Activated CD8-positive, alpha-beta T cell treated with anti-CD3 and anti-CD28 coated beads, Interleukin-2, amount 10 ng/mL, durations not matched to agents 7 days and 5 days (primary cell): Measurements from ENCODE around the gene NUMA1. TPM values are rescaled to one million over a fixed set of nuclear protein-coding genes. Genes with fewer than 3 reads are reported as not detected.

Source experiments
- ATAC-seq: fragments of 150-1000 bp; cut with Tn5 transposase; one replicate; pipeline ENCODE4 v1.10.0; 2021; ENCODE audit warnings: moderate library complexity
- CTCF ChIA-PET: fragments of 350-600 bp; sonication (Branson Sonifier 250); formaldehyde crosslinking; loops from one replicate; lab custom pipeline; 2021; ENCODE audit warnings: antibody characterized with exemption; lab: Charles Lee
- POLR2A ChIA-PET: fragments of 350-600 bp; sonication (Branson Sonifier 250); formaldehyde crosslinking; loops from one replicate; lab custom pipeline; 2021; ENCODE audit warnings: antibody characterized with exemption; lab: Charles Lee
- DNase-seq: peaks from one replicate; pipeline ENCODE4 v3.0.0-alpha.2; 2020
- H3K27ac Mint-ChIP-seq: one replicate; pipeline ENCODE4 v1.8.0; 2021; ENCODE audit warnings: mild to moderate bottlenecking, mixed read lengths
- H3K27me3 Mint-ChIP-seq: one replicate; pipeline ENCODE4 v1.8.0; 2021; ENCODE audit warnings: low read depth, mixed read lengths
- H3K36me3 Mint-ChIP-seq: one replicate; pipeline ENCODE4 v1.8.0; 2021; ENCODE audit warnings: low read depth, mixed read lengths
- H3K4me1 Mint-ChIP-seq: one replicate; pipeline ENCODE4 v1.8.0; 2021; ENCODE audit warnings: low read depth, mixed read lengths
- H3K4me3 Mint-ChIP-seq: one replicate; pipeline ENCODE4 v1.8.0; 2021; ENCODE audit warnings: mild to moderate bottlenecking, mixed read lengths
- H3K9me3 Mint-ChIP-seq: one replicate; pipeline ENCODE4 v1.8.0; 2022; ENCODE audit warnings: mixed read lengths; ENCODE audit not compliant: insufficient read depth
- total RNA-seq, 2 experiments: library from RNA; stranded (reverse); gene quantifications; one replicate each; pipeline ENCODE4 v1.2.3, GENCODE V29; 2021

Gene NUMA1
- total RNA-seq, 2 experiments from 2014 or later: 198 to 199 TPM

DNA sequence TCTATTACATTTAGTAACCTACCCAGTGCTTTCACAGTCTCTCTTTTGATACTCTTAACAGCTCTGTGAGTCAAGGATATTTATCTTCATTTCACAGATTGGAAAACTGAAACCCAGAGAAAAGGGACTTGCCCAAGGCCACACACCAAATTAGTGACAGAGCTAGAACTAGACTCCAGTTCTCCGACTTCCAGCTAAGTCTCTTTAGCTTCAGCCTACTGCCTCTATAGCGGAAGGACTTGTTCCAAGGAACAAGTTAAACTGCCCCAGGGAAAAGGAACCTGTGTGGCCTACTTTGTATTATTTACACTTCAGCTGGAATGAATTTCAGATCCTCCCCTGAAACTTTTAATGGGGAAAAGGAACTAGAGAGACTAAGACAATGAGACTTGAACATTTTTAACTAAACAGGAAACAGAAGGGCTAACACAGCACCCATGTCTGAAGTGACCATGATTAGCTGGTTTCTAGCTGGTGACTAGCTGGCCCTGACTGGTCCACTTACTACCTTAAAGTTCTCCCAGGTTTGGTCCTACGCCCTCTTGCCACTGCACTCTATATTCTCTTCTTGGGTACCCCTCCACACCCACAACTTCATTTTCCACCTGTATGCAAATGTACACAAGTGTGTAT, 1.6 kb upstream of the NUMA1 start:
- Mint-ChIP-seq H3K27me3 (no peaks in the 10 kb centered on the region), H3K9me3 (no peaks in the 10 kb centered on the region), H3K4me1 (peaks cover 46% of the 10 kb centered on the region), H3K4me3 (peak overlapping the region; percentile 97), H3K27ac (peak overlapping the region; percentile 94), H3K36me3 (peaks cover 22% of the 10 kb centered on the region)
- ChIA-PET CTCF (interaction anchor here (0.7 to 2.5 kb wide), 9 partner anchors 9 to 349 kb away, joined by 3 to 30 read pairs (median 4); partner anchors contain the start of gene LAMTOR1), POLR2A (interaction anchor here (0.9 to 2.2 kb wide), 7 partner anchors 8 to 732 kb away, joined by 3 to 10 read pairs (median 4); partner anchors contain the start of genes ANAPC15 and ATG16L2)
- DNase-seq: no peak
- no peak for ATAC-seq

DNA sequence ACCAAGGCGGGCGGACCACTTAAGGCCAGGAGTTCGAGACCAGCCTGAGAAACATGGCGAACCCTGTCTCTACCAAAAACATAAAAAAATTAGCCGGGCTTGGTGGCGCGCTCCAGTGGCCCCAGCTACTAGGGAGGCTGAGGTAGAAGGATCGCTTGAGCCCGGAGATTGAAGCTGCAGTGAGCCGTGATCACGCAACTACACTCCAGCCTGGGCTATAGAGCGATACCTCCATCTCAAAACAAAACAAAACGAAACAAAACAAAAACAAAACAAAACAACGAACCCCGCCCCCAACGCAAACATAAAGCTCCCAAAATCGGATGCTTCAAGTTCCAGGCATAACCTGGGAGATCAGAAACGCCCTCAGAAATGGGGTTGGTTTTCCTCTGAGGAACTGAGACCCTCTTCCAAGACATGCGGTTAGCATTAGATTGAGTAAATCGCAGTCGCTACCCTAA, 872 bp upstream of the NUMA1 start:
- ATAC-seq (no peak), DNase-seq (no peak)
- Mint-ChIP-seq H3K4me1 (peaks cover 48% of the 10 kb centered on the region), H3K4me3 (peak overlapping the region; percentile 97), H3K36me3 (peaks cover 25% of the 10 kb centered on the region), H3K9me3 (no peaks in the 10 kb centered on the region), H3K27ac (peak overlapping the region; percentile 94), H3K27me3 (no peaks in the 10 kb centered on the region)
- CTCF ChIA-PET: interaction anchor here (0.7 to 2.5 kb wide), 8 partner anchors 9 to 350 kb away, joined by 3 to 30 read pairs (median 4); partner anchors contain the start of gene LAMTOR1
- POLR2A ChIA-PET: interaction anchor here (0.9 to 2.2 kb wide), 7 partner anchors 9 to 733 kb away, joined by 3 to 10 read pairs (median 4); partner anchors contain the start of genes ANAPC15 and ATG16L2

DNA sequence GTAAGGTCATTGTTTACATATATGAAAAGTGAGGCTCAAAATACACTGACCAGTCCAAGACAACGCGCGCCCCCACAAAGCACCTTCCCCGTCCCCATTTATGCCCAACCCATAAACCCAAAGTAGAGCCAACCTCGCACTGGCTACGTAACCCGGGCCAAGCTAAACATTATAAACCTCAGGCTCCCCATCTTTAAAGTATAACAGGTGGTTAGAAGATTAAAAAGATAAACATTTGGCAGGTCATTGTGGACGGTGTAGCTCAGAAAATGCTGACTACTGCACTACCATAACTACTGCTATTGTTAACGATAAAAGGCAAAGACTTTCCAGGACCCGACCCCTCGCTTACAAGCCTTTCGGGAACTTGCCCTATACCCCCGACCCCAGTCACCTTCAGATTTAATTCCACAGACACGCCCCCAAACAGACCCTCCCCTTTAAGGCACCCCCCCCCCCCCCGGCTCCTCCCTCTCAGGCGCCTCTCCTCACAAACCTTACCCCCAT, 470 bp downstream of the NUMA1 start:
- peak overlapping the region; percentile 97 for H3K4me3 Mint-ChIP-seq
- peak; percentile 0 for ATAC-seq
- ChIA-PET CTCF (interaction anchor here (0.6 kb wide), 1 partner anchor 64 kb away, joined by 3 read pairs; no protein-coding TSS in a partner anchor), POLR2A (interaction anchor here (0.6 to 3.2 kb wide), 2 partner anchors 9 to 40 kb away, joined by 3 to 18 read pairs; no protein-coding TSS in a partner anchor)
- H3K9me3 Mint-ChIP-seq: no peaks in the 10 kb centered on the region
- H3K27ac Mint-ChIP-seq: peak overlapping the region; percentile 94
- H3K36me3 Mint-ChIP-seq: peaks cover 30% of the 10 kb centered on the region
- H3K4me1 Mint-ChIP-seq: peaks cover 51% of the 10 kb centered on the region
- no peak for DNase-seq
- no peaks in the 10 kb centered on the region for H3K27me3 Mint-ChIP-seq

DNA sequence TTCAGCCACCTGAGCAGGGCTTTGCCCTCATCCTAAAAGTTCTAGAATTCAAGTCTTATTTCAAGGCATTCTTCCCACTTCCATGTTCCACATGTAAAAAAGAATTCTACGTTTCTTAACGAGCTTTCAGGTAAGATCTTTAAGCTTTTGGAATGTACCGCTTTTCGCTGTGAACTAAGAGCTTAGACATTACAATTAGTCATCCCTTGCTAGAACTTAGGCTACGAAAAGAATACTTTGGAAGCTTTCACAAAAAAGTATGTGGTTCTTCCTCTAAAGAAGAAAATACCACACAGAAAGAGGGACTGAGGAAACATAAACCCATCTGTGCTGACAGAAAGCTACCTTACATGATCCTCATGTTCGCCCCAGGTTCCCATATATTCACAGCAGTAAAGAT, 1.9 kb downstream of the NUMA1 start:
- ChIA-PET CTCF (interaction anchor here (0.9 to 2.0 kb wide), 11 partner anchors 10 to 101 kb away, joined by 3 to 10 read pairs (median 4); no protein-coding TSS in a partner anchor), POLR2A (interaction anchor here (1.0 to 3.2 kb wide), 2 partner anchors 39 to 54 kb away, joined by 3 to 18 read pairs; no protein-coding TSS in a partner anchor)
- H3K9me3 Mint-ChIP-seq: no peaks in the 10 kb centered on the region
- peak overlapping the region; percentile 97 for H3K4me3 Mint-ChIP-seq
- no peak for DNase-seq
- H3K27ac Mint-ChIP-seq: peak overlapping the region; percentile 31
- H3K27me3 Mint-ChIP-seq: no peaks in the 10 kb centered on the region
- H3K4me1 Mint-ChIP-seq: peaks cover 56% of the 10 kb centered on the region
- ATAC-seq: no peak
- peaks cover 37% of the 10 kb centered on the region for H3K36me3 Mint-ChIP-seq

DNA sequence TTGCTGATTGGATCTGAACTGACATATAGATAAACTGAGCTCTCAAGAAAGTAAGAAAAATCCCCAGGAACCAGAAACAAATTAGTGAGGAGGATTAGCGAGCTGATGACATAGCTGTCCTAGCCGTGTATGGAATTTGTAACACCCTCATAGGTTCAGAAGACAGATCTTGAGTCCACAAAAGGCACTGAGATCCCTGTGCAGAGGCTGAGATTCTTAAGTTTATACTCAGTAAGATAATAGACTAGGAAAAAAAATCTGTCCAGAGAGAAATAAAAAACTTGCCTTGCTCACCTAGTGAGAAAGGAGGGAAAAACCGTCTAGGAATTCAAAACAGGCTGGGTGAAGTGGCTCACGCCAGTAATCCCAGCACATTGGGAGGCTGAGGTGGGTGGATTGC, 4.6 kb downstream of the NUMA1 start:
- POLR2A ChIA-PET: no interaction called here
- CTCF ChIA-PET: interaction anchor here (2.8 kb wide), 1 partner anchor 68 kb away, joined by 9 read pairs; no protein-coding TSS in a partner anchor
- H3K4me1 Mint-ChIP-seq: peaks cover 59% of the 10 kb centered on the region

DNA sequence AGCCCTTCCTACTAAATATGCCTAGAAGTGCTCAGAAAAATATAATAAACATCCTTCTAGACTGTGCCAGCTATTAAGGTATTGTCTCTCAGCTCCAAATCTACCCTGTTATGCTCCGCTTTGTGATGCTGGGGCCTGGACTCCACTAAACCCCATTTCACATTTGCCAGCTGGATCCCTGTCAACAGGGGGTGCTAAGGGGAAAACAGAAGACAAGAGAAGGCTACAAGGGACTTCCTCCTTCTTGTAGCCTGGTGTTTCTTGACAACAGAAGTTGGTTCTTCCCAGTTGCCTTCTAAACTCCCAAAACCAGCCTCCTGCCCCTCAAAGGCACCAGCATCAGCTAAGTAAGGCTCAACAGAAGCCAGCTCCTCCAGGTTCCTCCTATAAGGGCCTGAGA, 5.2 kb downstream of the NUMA1 start:
- CTCF ChIA-PET: interaction anchor here (1.0 to 2.8 kb wide), 2 partner anchors 49 to 69 kb away, joined by 3 to 9 read pairs; no protein-coding TSS in a partner anchor
- H3K36me3 Mint-ChIP-seq: peaks cover 48% of the 10 kb centered on the region

More for the DNA sequence above, 4.6 kb downstream of the NUMA1 start:
- H3K36me3 Mint-ChIP-seq: peaks cover 44% of the 10 kb centered on the region
- no peak for DNase-seq
- no peak overlapping the region for H3K4me3 Mint-ChIP-seq
- no peak overlapping the region for H3K27ac Mint-ChIP-seq
- no peaks in the 10 kb centered on the region for H3K9me3 Mint-ChIP-seq
- no peak for ATAC-seq
- H3K27me3 Mint-ChIP-seq: no peaks in the 10 kb centered on the region

DNA sequence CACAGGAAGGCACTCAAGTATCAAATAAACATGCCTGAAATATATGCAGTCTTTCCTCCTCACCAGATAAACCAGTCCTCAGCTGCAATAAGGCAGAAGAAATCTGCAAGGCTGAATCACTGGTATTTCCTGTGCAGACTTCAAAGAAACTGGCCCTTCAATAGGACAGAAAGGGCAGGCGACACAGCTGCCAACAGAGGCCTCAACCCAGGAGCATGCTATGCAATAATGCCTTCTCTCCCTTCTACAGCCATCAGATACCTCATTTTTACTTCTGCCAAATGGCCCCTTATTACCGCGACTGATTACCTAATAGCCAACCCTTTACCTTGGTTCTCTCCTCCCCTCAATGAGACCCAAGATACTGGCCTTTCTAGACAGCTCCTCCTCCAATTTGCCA, 8.0 kb downstream of the NUMA1 start:
- peaks cover 65% of the 10 kb centered on the region for H3K4me1 Mint-ChIP-seq
- ATAC-seq: no peak
- POLR2A ChIA-PET: no interaction called here

More for the DNA sequence above, 5.2 kb downstream of the NUMA1 start:
- DNase-seq (no peak), ATAC-seq (no peak)
- Mint-ChIP-seq H3K4me3 (no peak overlapping the region), H3K9me3 (no peaks in the 10 kb centered on the region), H3K27ac (peak overlapping the region; percentile 43), H3K27me3 (no peaks in the 10 kb centered on the region), H3K4me1 (peaks cover 63% of the 10 kb centered on the region)
- POLR2A ChIA-PET: no interaction called here

DNA sequence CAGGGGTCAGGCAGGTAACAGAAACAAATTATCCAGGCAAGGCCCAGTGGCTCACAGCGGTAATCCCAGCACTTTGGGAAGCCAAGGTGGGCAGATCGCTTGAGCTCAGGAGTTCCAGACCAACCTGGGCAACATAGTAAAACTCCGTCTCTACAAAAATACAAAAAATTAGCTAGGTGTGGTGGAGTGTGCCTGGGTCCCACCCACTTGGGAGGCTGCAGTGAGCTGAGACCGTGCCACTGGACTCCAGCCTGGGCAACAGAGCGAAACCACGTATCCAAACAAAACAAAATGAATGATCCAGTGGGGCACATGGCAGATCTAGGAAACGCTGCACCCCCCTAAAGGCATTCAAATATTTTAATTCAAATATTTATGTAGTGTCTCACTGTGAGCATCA, 9.9 kb downstream of the NUMA1 start:
- Mint-ChIP-seq H3K9me3 (no peaks in the 10 kb centered on the region), H3K27me3 (no peaks in the 10 kb centered on the region), H3K4me1 (peaks cover 61% of the 10 kb centered on the region), H3K4me3 (no peak overlapping the region), H3K36me3 (peaks cover 56% of the 10 kb centered on the region), H3K27ac (peak overlapping the region; percentile 48)
- ChIA-PET POLR2A (interaction anchor here (0.9 to 1.6 kb wide), 3 partner anchors 9 to 142 kb away, joined by 3 read pairs; partner anchors contain the start of gene XNDC1N), CTCF (interaction anchor here (1.0 to 2.0 kb wide), 3 partner anchors 21 to 73 kb away, joined by 3 to 8 read pairs (median 6); no protein-coding TSS in a partner anchor)
- DNase-seq (no peak), ATAC-seq (no peak)

More for the DNA sequence above, 8.0 kb downstream of the NUMA1 start:
- H3K9me3 Mint-ChIP-seq: no peaks in the 10 kb centered on the region
- no peak overlapping the region for H3K27ac Mint-ChIP-seq
- no peaks in the 10 kb centered on the region for H3K27me3 Mint-ChIP-seq
- H3K36me3 Mint-ChIP-seq: peaks cover 55% of the 10 kb centered on the region
- H3K4me3 Mint-ChIP-seq: no peak overlapping the region
- no peak for DNase-seq
- CTCF ChIA-PET: interaction anchor here (0.9 to 1.2 kb wide), 2 partner anchors 13 to 72 kb away, joined by 3 read pairs; no protein-coding TSS in a partner anchor

DNA sequence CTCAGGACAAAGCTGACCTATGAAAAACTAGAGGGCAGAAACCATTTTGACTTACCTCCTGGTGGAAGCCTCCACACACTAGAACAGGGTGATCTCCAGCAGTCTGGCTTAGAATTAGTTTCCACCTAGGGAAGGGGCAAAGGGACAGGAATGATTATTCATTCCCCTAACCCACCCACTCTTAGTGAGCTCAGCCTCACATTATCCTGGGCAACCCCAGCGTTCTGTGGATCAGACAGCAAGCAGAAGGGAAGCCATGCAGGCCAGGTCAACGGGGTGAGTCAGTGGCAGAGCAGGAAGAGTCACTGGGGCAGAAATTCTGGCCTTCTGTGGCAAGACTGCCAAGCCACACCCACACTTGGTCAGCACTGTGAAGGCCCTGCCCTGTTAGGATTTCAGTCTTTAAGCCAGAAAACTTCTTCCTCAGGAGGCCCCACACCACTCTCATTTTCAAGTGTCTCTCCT, 10.5 kb downstream of the NUMA1 start:
- Mint-ChIP-seq H3K4me1 (peaks cover 57% of the 10 kb centered on the region), H3K36me3 (peaks cover 53% of the 10 kb centered on the region), H3K27ac (no peak overlapping the region), H3K4me3 (no peak overlapping the region), H3K27me3 (no peaks in the 10 kb centered on the region), H3K9me3 (no peaks in the 10 kb centered on the region)
- ChIA-PET CTCF (interaction anchor here (1.0 to 2.0 kb wide), 3 partner anchors 21 to 74 kb away, joined by 3 to 8 read pairs (median 6); no protein-coding TSS in a partner anchor), POLR2A (interaction anchor here (0.7 to 1.0 kb wide), 3 partner anchors 29 to 142 kb away, joined by 3 read pairs; partner anchors contain the start of gene XNDC1N)
- DNase-seq (no peak), ATAC-seq (no peak)

DNA sequence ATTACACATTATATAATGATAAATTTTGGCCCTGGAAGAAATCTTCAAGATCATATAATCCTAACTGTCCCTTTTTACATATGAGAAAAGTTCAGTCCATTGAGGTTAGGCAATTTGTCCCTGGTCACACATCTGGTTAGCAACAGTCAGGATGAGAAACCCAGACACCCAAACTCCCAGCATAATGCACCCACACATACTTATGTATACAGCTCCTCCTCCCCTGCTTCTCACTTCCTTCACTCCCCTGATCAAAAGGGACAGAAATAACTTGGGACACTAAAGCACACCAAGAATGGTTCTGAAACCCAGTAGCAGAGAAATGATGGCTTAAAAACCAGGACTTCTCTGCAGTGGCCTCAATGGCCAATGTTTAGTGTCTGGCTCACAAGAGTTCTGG, 11.1 kb downstream of the NUMA1 start:
- Mint-ChIP-seq H3K27me3 (no peaks in the 10 kb centered on the region), H3K27ac (no peak overlapping the region), H3K36me3 (peaks cover 51% of the 10 kb centered on the region), H3K4me1 (peaks cover 55% of the 10 kb centered on the region), H3K4me3 (no peak overlapping the region), H3K9me3 (no peaks in the 10 kb centered on the region)
- CTCF ChIA-PET: interaction anchor here (0.7 to 2.0 kb wide), 3 partner anchors 9 to 431 kb away, joined by 3 to 8 read pairs (median 4); no protein-coding TSS in a partner anchor
- no peak for ATAC-seq
- DNase-seq: no peak
- POLR2A ChIA-PET: interaction anchor here (0.7 kb wide), 1 partner anchor 40 kb away, joined by 3 read pairs; no protein-coding TSS in a partner anchor

DNA sequence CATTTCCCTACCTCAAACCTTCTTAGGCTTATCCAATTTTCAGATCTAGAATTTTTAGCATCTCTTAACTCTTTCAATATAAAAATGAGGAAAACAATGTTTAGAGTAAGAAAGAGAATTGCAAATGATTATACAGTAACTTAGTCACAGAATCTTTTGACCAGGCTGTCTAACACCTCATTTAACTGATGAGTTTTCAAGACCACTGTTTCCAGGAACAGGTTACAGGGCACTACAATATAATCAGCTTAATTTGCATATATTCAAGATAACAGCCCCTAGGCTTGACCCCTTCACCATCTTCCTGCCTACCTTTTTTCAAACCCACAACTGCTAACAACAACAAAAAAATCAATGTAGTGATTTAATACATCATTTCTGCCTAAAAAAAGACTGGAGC, 12.7 kb downstream of the NUMA1 start:
- Mint-ChIP-seq H3K27me3 (no peaks in the 10 kb centered on the region), H3K4me1 (peaks cover 47% of the 10 kb centered on the region), H3K36me3 (peaks cover 42% of the 10 kb centered on the region), H3K9me3 (no peaks in the 10 kb centered on the region), H3K4me3 (no peak overlapping the region), H3K27ac (no peak overlapping the region)
- CTCF ChIA-PET: interaction anchor here (1.7 to 2.0 kb wide), 2 partner anchors 43 to 89 kb away, joined by 3 to 12 read pairs; no protein-coding TSS in a partner anchor
- no peak for DNase-seq
- POLR2A ChIA-PET: no interaction called here
- no peak for ATAC-seq
